DMS114 treated with DMSO at 0.1 percent for 48 hours (cell line): ENCODE measurements around the gene ACAP3.

Source experiments
- DNase-seq: peaks from one replicate; lab custom pipeline; 2025; ENCODE audit not compliant: unreplicated experiment; lab: John Stamatoyannopoulos, UW

Gene ACAP3

GRCh38 chr1:1331068-1331965 lies 23.6 kb upstream of the ACAP3 start, which contains the start of gene TAS1R3:
TAS1R3 (plus strand) TSS chr1:1331280; CDS start chr1:1331346, 66 bp downstream.
- DNase-seq, result no peak

DNA sequence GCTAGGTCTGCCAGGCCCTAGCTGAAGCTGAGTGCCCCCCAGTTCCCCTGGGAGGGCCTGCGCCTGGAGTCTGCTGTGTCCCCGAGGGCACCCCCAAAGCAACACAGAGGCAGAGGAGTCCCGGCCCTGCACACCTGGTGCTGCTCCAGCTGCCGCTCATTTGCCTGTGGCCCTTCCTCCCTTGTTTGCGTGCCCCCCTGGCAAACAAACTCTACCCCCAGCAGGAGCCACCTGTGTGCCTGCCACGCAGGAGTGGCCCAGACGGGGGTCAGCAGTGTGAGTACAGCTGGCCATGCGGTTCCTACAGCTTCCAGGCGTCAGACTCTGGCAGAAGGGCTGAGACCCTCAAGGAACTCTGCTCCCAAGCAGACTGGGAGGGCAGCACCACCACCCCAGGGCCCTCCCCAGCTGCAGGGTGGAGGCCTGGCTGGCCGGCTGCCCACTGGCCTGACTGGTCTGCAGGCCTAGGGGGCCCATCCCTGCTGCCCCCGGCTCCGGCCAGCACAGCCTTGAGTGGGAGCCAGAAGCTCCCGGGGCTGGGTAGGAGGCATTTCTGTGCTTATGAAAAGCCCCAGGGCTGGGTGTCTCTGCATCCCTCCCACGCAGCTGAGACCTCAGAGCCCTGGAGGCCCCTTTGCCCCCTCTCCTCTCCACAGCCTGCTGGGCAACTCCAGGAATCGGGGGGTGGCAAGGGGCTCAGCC lies 22.8 kb upstream of the ACAP3 start:
- DNase-seq, result no peak

DNA sequence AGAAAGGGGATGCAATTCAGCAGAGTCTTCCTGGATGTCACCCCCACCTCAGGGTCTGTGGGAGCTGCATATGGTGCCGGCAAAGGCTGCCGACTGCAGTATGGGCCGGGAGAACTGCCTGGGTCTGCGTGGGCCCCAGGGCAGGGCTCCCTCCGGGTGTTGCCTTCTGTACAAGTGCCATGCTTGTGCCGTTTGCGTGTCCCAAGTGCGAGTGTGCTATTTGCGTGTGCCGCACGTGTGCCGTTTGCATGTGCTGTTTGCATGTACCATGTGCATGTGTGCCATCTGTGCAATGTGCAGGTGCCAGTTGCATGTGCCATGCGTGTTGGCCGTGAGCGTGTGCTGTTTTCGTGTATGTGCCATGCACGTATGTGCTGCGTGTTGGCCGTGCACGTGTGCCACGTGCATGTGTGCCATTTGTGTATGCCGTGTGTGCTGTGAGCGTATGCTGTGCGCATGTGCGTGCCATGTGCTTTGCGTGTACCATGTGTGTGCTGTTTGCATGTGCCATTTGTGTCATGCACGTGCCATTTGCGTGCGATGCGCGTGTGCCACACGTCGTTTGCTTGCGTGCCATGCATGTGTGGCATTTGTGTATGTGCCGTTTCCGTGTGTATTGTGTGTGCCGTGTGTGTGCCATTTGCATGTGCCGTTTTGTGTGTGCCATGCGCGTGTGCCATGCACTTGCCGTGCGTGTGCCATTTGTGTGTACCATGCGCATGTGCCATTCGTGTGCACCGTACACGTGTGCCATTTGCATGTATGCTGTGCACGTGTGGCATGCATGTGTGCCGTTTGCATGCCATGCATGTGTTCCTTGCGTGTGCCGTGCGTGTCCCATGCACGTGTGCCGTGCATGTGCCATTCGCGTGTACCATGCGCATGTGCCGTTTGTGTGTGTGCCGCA lies 21.8 kb upstream of the ACAP3 start:
- no peak for DNase-seq

DNA sequence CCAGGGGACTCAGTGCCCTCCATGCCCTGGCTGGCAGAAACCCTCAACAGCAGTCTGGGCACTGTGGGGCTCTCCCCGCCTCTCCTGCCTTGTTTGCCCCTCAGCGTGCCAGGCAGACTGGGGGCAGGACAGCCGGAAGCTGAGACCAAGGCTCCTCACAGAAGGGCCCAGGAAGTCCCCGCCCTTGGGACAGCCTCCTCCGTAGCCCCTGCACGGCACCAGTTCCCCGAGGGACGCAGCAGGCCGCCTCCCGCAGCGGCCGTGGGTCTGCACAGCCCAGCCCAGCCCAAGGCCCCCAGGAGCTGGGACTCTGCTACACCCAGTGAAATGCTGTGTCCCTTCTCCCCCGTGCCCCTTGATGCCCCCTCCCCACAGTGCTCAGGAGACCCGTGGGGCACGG lies 20.5 kb upstream of the ACAP3 start:
- no peak for DNase-seq

DNA sequence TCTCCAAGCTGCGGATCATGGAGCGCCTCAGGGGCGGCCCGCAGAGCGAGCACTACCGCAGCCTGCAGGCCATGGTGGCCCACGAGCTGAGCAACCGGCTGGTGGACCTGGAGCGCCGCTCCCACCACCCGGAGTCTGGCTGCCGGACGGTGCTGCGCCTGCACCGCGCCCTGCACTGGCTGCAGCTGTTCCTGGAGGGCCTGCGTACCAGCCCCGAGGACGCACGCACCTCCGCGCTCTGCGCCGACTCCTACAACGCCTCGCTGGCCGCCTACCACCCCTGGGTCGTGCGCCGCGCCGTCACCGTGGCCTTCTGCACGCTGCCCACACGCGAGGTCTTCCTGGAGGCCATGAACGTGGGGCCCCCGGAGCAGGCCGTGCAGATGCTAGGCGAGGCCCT lies 19.6 kb upstream of the ACAP3 start:
- DNase-seq, result no peak

DNA sequence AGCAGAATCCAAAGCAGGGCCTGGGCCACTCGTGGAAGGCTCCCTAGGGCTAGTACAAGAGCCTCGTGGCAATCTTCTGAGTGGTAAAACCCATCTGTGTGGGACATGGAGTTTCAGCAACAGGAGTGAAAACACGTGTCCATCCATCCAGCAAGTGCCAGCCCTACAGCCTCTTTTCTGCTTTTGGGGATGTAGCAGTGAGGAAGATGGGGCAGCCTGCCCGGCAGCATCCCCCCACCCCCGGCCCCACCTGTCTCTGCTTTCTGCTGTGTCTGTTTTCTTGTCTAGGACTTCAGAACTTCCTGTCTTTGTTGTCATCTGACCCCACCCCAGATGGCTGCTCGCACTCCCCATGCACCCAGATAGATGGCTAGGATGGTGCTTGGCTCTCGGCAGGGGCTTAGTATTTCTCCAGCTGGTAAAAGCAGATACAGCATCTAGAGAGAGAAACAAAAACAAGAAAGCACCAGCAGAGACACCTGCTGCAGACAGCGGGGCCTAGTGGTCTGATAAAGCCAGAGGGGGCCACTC lies 18.4 kb upstream of the ACAP3 start:
- no peak for DNase-seq

DNA sequence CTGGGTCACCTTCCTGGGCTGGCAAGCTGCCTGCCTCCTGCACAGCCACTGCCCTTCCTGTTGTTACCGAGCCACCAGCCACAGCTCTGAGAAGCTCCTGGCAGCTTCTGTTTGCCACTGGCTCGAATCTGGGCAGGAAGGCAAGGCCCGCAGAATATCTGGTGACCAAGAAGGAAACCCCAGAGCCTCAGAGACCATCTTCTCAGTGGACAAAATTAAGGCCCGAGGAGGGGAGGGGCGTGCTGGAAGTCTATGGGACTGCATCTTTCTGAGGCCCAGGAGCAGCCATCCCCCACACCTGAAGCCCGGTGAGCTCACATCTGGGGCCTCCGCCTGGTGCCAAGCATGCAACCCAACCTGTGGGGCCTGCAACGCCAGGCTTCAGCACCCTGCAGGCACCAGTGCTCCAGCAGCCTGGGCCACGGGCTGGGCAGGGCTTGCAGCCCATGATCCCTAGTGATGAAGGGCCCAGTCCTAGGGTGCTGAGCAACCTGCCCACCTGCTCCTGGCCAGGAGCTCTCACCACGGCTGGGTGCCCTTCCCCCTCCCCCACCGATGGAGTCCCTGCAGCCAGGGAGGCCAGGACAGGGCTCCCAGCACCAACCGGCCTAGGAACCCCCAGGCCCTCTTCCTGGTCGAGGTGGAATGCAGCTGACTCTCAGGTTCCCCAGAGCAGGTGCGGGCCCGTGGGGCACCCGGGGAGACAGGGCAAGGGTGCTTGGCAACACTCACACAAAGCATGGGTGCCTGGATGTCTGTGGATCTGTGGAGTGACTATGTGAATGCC lies 17.8 kb upstream of the ACAP3 start:
- DNase-seq, result no peak

GRCh38 chr1:1324524-1325287 lies 17.0 kb upstream of the ACAP3 start, which contains the start of the genes CPTP and INTS11:
CPTP (plus strand) TSS chr1:1324802; CDS start chr1:1326911, 2,109 bp downstream.
INTS11 (minus strand) TSS chr1:1324660; CDS start chr1:1324608, 52 bp downstream.
- peak; percentile 70 for DNase-seq

- DNase-seq, result no peak
Measured at GRCh38 chr1:1324084-1324523, 16.4 kb upstream of the ACAP3 start.

GRCh38 chr1:1322952-1323351 lies 15.2 kb upstream of the ACAP3 start:
- DNase-seq, result no peak

DNA sequence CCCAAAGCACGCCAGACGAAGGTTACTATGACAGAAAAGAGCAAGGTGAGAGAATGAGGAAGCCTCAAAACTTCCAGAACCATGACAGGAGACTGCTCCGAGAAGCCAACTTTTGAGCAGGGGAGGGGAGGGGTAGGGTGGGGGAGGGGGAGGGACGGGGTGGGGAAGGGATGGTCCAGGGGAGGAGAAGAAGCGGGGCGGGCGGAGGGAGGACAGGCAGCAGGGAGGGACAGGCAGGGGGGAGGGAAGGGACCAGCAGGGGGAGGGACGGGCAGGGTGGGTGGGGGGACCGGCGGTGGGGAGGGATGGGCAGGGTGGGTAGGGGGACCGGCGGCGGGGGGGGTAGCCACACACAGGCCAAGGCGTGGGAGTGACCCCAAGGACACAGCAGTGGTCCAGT lies 14.7 kb upstream of the ACAP3 start:
- DNase-seq, result no peak

DNA sequence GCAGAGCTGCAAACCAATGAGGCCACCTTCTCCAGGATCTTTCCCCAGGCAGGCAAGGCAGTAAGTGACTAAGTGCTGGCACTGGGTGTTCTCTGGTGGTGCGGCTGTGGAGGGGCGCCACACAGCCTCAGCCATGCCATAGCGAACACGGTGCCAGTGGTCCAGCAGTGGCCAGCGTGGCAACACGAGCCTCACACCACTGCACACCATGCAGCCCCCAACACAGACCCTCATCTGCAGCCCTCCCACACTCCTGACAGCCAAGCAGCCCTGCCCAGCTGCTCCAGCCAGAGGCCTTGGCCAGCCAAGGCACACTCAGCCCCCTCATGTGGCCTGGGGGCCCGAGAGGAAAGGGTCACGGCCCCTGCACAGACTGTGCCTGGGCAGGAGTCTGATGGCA lies 13.7 kb upstream of the ACAP3 start:
- no peak for DNase-seq

DNA sequence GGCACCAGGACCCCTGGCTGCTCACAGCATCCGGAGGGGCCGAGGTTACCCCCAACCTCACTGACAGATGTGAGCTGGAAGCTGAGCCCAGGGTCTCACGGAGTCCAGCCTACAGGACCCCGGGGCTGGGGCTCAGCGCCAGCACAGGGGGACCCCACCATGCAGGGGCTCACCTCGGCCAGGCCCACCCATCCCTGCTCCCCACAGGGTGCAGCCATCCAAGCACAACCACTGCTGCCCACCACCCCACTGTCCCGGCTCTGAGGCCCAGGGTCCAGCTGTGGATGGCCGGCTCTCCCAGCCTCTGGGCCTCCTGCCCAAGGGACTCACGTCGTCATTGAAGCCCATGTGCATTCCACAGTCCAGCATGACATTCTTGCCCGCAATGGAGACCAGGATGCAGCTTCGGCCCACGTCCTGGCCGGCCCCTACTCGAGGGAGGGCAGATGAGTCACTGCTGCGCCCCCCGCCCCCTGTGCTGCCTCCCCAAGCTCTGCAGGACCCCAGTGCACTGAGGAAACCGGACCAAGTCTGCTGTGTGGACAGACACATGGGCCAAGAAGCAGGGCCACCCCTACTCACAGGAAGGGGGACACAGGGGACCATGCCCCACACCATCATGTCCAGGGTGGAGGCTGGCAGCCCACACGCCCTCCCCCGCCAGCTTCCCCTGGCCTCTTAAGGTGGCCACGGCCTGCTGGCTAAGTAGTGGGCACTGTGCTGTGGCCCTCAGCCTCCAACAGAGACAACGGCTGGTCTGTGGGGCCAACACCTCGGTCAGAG lies 13.1 kb upstream of the ACAP3 start:
- no peak for DNase-seq

GRCh38 chr1:1319646-1319941 lies 11.9 kb upstream of the ACAP3 start:
- no peak for DNase-seq

- DNase-seq, result no peak
Measured at GRCh38 chr1:1318777-1319645, 11.3 kb upstream of the ACAP3 start.

DNA sequence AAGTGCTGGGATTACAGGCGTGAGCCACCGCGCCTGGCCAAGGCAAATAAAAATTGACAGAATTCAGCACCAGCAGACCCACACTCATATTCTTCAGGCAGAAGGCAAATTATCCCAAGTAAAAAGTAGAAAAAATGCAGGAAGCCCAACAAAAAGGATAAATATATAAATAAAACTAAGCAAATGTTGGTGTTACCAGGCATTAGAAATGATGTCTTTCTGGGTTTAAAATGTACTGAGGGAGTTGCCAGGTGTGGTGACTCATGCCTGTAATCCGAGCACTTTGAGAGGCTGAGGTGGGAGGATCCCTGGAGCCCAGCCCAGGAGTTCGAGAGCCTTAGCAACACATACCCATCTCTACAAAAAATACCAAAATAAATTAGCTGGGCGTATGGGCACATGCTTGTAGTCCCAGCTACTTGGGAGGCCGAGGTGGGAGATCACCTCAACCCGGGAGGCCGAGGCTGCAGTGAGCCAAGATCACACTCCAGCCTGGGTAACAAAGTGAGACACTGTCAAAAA lies 10.5 kb upstream of the ACAP3 start:
- DNase-seq, result no peak

DNA sequence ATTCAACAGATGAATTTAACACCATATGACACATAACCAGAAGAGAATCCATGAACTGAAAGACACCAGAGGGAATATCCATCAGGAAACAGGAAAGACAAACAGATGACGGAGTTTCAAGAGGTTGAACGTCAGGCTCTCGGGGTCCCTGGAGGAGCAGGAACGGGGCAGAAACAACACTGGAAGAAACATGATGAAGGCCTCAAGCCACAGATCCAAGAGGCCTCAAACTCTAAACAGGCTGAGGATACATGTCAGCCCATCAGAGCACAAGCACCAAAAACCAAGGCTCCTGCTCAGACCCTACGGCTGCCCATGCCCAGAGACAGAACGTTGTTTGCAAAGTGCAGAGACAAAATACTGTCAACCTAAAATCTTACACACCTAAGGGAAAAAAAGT lies 9.7 kb upstream of the ACAP3 start:
- DNase-seq, result no peak
